Osteoblast (primary cell): Measurements from ENCODE around the gene GTF3C4. TPM values are rescaled to one million over a fixed set of nuclear protein-coding genes. Genes with fewer than 3 reads are reported as not detected.

Source experiments
- DNase-seq: peaks from one replicate; pipeline ENCODE4 v3.0.0; 2011; ENCODE audit warnings: low spot score, mixed read lengths; ENCODE audit not compliant: insufficient read length; ENCODE audit errors: missing footprints
- H2AFZ ChIP-seq: 2 replicates; pipeline ENCODE4 v1.6.0; 2011; ENCODE audit warnings: mild to moderate bottlenecking, low read length
- H3K27ac ChIP-seq: 2 replicates; pipeline ENCODE4 v1.5.1; 2011; ENCODE audit warnings: mild to moderate bottlenecking, low read depth, low read length, moderate library complexity
- H3K27me3 ChIP-seq: 2 replicates; pipeline ENCODE4 v1.6.0; 2012; ENCODE audit warnings: mild to moderate bottlenecking, control low read depth, inconsistent platforms, low read length, moderate library complexity; ENCODE audit not compliant: insufficient read depth
- H3K36me3 ChIP-seq: 2 replicates; pipeline ENCODE4 v1.5.1; 2011; ENCODE audit warnings: mild to moderate bottlenecking, low read length, control low read depth, moderate library complexity; ENCODE audit not compliant: insufficient read depth
- H3K4me1 ChIP-seq: 2 replicates; pipeline ENCODE4 v1.5.1; 2011; ENCODE audit warnings: mild to moderate bottlenecking, low read length, control low read depth, moderate library complexity; ENCODE audit not compliant: insufficient read depth
- H3K4me2 ChIP-seq: 2 replicates; pipeline ENCODE4 v1.6.0; 2011; ENCODE audit warnings: mild to moderate bottlenecking, low read length; ENCODE audit not compliant: insufficient read depth
- H3K4me3 ChIP-seq: fragments of 200-600 bp; sonication (generic); 3 replicates; pipeline ENCODE4 v1.5.1; 2012; ENCODE audit warnings: mild to moderate bottlenecking, low read length, inconsistent platforms; ENCODE audit not compliant: insufficient read depth
- H3K79me2 ChIP-seq: 2 replicates; pipeline ENCODE4 v1.6.0; 2012; ENCODE audit warnings: mild to moderate bottlenecking, low read length, control low read depth, inconsistent platforms; ENCODE audit not compliant: insufficient read depth
- H3K9me3 ChIP-seq: 2 replicates; pipeline ENCODE4 v1.5.1; 2011; ENCODE audit warnings: low read depth, low read length, control low read depth
- H4K20me1 ChIP-seq: 2 replicates; pipeline ENCODE4 v1.6.0; 2012; ENCODE audit warnings: mild to moderate bottlenecking, low read length, control low read depth; ENCODE audit not compliant: insufficient read depth
- total RNA-seq: library from RNA; depleted of rRNA; stranded (reverse); fragments of >200 nt; gene quantifications from 2 replicates; pipeline ENCODE4 v1.2.3, GENCODE V29; 2012
- TF ChIP-seq, protein P1 (sequence below): IDR thresholded peaks from 2 replicates; pipeline ENCODE4 v1.5.1; 2011; ENCODE audit warnings: mild to moderate bottlenecking, low read depth, low read length, moderate library complexity; ENCODE audit errors: extremely low read depth

GTF3C4 gene
- total RNA-seq, 1 donor, result 21.7 TPM

DNA sequence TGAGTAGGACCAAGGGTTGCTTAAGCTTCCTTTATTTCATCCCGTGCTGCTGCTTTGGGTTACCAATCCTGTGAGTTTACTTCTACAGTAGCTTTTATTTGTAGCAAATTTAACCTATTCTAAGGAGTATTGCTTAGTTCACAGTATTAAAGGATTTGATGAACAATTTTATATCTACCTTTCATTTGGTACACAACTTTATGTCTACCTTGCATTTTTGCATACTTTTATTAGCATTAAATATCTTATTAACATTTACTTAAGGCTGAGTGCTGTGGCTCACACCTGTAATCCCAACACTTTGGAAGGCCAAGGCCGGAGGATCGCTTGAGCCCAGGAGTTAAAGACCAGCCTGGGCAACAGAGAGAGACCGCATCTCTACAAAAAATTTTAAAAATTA is 4.2 kb downstream of the GTF3C4 start:
- Histone ChIP-seq H3K4me3 (no peak overlapping the region), H3K36me3 (peaks cover 17% of the 10 kb centered on the region), H3K9me3 (no peaks in the 10 kb centered on the region), H3K27ac (no peak overlapping the region), H4K20me1 (peaks cover 59% of the 10 kb centered on the region), H3K27me3 (no peaks in the 10 kb centered on the region), H3K79me2 (peaks cover 90% of the 10 kb centered on the region), H3K4me2 (no peak overlapping the region), H2AFZ (no peak overlapping the region), H3K4me1 (peaks cover 24% of the 10 kb centered on the region)
- DNase-seq, result no peak
- TF ChIP-seq, protein P1, sequence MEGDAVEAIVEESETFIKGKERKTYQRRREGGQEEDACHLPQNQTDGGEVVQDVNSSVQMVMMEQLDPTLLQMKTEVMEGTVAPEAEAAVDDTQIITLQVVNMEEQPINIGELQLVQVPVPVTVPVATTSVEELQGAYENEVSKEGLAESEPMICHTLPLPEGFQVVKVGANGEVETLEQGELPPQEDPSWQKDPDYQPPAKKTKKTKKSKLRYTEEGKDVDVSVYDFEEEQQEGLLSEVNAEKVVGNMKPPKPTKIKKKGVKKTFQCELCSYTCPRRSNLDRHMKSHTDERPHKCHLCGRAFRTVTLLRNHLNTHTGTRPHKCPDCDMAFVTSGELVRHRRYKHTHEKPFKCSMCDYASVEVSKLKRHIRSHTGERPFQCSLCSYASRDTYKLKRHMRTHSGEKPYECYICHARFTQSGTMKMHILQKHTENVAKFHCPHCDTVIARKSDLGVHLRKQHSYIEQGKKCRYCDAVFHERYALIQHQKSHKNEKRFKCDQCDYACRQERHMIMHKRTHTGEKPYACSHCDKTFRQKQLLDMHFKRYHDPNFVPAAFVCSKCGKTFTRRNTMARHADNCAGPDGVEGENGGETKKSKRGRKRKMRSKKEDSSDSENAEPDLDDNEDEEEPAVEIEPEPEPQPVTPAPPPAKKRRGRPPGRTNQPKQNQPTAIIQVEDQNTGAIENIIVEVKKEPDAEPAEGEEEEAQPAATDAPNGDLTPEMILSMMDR, result no peak

DNA sequence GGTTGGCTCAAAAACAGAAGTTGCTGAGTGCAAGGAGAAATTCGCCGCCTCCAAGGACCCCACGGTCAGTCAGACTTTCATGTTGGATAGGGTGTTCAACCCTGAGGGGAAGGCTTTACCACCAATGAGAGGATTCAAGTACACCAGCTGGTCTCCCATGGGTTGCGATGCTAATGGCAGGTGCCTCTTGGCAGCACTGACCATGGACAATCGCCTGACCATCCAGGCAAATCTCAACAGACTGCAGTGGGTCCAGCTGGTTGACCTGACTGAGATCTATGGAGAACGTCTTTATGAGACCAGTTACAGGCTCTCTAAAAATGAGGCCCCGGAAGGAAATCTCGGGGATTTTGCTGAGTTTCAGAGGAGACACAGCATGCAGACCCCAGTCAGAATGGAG is 7.7 kb downstream of the GTF3C4 start:
- Histone ChIP-seq H3K9me3 (no peaks in the 10 kb centered on the region), H3K4me2 (no peak overlapping the region), H3K36me3 (peaks cover 22% of the 10 kb centered on the region), H4K20me1 (peaks cover 53% of the 10 kb centered on the region), H3K27me3 (no peaks in the 10 kb centered on the region), H3K4me3 (no peak overlapping the region), H3K27ac (no peak overlapping the region), H3K79me2 (peaks cover 96% of the 10 kb centered on the region), H2AFZ (no peak overlapping the region), H3K4me1 (peaks cover 7% of the 10 kb centered on the region)
- TF ChIP-seq, protein P1, result no peak
- no peak for DNase-seq

DNA sequence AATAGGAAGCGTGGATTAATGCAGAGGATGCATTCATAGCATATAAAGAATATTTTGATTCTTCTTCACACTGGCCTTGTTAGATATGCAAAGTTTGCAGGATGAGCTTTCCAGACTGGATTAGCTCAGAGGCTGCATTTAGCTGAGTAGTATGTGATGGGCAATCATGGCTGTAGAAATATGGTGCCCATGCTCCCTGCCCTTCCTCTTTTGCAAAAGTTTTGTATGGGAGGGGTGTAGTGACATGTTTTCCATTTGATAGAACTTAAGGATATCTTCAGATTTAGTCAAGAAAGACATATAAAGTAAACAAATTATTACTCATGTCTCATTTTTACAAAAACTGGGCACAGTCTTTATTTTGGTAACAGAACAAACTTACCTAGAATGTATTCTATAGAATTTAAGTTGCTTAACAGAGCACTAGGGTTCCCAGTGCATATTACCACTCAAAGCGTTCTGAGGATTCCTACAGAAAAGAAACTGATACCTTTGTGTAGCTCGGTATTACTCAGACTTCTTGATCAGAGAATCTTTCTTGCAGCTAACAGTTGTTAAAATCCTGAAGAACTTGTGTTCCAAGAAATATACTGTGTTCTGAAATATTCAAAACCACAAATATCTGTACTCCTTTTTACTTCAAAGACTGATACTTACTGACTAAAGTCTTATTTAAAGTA is 9.8 kb downstream of the GTF3C4 start:
- Histone ChIP-seq H3K36me3 (peaks cover 34% of the 10 kb centered on the region), H2AFZ (no peak overlapping the region), H3K27me3 (no peaks in the 10 kb centered on the region), H3K79me2 (peaks cover 88% of the 10 kb centered on the region), H4K20me1 (peaks cover 43% of the 10 kb centered on the region), H3K9me3 (no peaks in the 10 kb centered on the region), H3K4me2 (no peak overlapping the region), H3K27ac (no peak overlapping the region), H3K4me1 (no peaks in the 10 kb centered on the region), H3K4me3 (no peak overlapping the region)
- TF ChIP-seq, protein P1, result no peak
- DNase-seq, result no peak

DNA sequence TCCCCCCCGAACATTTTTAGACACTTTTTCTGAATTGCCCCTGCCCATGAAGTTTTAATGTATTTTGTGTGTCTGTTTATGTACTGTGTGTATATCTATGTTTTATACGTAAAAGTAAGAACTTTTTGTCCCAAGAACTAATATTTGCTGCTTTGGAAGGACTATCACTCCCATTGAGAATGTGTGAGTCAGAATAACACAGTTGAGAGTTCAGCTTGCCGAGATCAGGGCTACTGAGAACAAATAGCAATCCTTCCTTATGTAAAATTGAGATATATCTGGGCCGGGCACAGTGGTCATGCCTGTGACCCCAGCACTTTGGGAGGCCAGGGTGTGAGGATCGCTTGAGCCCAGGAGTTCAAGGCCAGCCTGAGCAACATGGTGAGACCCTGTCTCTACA is 11.3 kb downstream of the GTF3C4 start:
- H3K9me3 ChIP-seq, result no peaks in the 10 kb centered on the region
- H3K4me1 ChIP-seq, result no peaks in the 10 kb centered on the region
- H3K36me3 ChIP-seq, result peaks cover 48% of the 10 kb centered on the region
- no peak overlapping the region for H3K27ac ChIP-seq
- no peak overlapping the region for H3K4me2 ChIP-seq
- no peak overlapping the region for H3K4me3 ChIP-seq
- H3K27me3 ChIP-seq, result no peaks in the 10 kb centered on the region
- no peak for DNase-seq
- TF ChIP-seq, protein P1, result no peak
- H4K20me1 ChIP-seq, result peaks cover 35% of the 10 kb centered on the region
- no peak overlapping the region for H2AFZ ChIP-seq
- peaks cover 79% of the 10 kb centered on the region for H3K79me2 ChIP-seq
